Body of pancreas (tissue), 4 donors: ENCODE measurements around the gene OSMR. TPM values are rescaled to one million over a fixed set of nuclear protein-coding genes. Genes with fewer than 3 reads are reported as not detected.

Experiments
- ATAC-seq: fragments of 150-250 bp; one replicate; pipeline ENCODE4 v1.9.1; 2016
- DNase-seq, 4 donors: peaks; one replicate each; pipeline ENCODE4 v3.0.0-alpha.2; 2019
- H3K27ac ChIP-seq, 4 donors: fragments of 200-600 bp; sonication (generic); 1 replicate in 3 of 4; 2 replicates in 1 of 4; pipeline versions ENCODE4 v1.5.1 to v1.6.1; 2016 to 2019; ENCODE audit warnings: mild to moderate bottlenecking in 1 of 4, mixed read lengths in 1 of 4, moderate library complexity in 1 of 4
- H3K27me3 ChIP-seq, 2 donors: fragments of 200-600 bp; sonication (generic); one replicate each; pipeline ENCODE4 v1.6.0; 2016; ENCODE audit warnings: mild to moderate bottlenecking in 1 of 2
- H3K36me3 ChIP-seq, 2 donors: fragments of 200-600 bp; sonication (generic); replicated peaks in 1 of 2; 2 replicates each; pipeline ENCODE4 v1.5.1; 2016; ENCODE audit warnings: low read depth in 2 of 2; ENCODE audit not compliant: insufficient read depth in 1 of 2
- H3K4me1 ChIP-seq: fragments of 200-600 bp; sonication (generic); one replicate; pipeline ENCODE4 v1.6.0; 2016
- H3K4me3 ChIP-seq, 2 donors: fragments of 200-600 bp; sonication (generic); 1 replicate in 1 of 2; 2 replicates in 1 of 2; pipeline ENCODE4 v1.5.1; 2016 to 2019
- H3K9me3 ChIP-seq, 3 donors: fragments of 200-600 bp; sonication (generic); 1 replicate in 2 of 3; 2 replicates in 1 of 3; pipeline ENCODE4 v1.5.1; 2016
- POLR2A ChIP-seq, 3 donors: fragments of 450-650 bp; IDR thresholded peaks; one replicate each; pipeline ENCODE4 v1.6.1; 2016; ENCODE audit warnings: antibody characterized with exemption in 3 of 3, mild to moderate bottlenecking in 2 of 3
- WGBS, 2 donors: methylation state at CpG; one replicate each; pipeline ENCODE4 v1.1.5; 2017; 5-methylcytosine and 5-hydroxymethylcytosine counted together
- intact Hi-C: fragments of 100-400 bp; cut with DNase I; formaldehyde crosslinking; loops from one replicate; pipeline ENCODE4 v1.15.1; 2023
- total RNA-seq, 2 donors: library from RNA; depleted of rRNA; stranded (reverse); fragments of >200 nt; gene quantifications; one replicate each; pipeline ENCODE4 v1.1.0, GENCODE V29; 2016
- TF ChIP-seq, protein P1 (sequence below), 7 experiments: fragments of 450-650 bp in 4 of 7; fragments of 200-600 bp in 3 of 7; sonication (generic) in 3 of 7; IDR thresholded peaks; one replicate each; pipeline ENCODE4 v1.5.1; 2016 to 2019; ENCODE audit warnings: antibody characterized with exemption in 7 of 7

OSMR gene
- total RNA-seq, 2 donors from 2014 or later = 11.7 to 22.4 TPM

DNA sequence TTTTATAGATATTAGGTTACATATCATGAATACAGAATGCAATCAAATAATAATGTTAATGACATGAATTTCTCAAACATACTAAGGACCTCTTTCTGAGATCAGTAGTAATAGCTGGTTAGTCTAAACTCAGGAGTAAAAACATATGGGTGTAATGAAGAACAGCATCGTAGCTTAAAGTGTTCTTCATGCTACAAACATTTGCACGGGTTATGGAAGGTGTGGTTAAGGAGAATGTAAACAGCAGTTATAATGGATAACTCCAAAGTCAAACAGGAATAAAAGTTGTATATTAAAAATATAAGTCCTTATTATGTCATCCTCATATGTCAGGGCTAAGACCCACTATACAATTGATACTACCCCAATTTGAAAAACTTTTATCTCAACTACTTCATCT is 115.9 kb downstream of the OSMR start:
- no peak for TF ChIP-seq POLR2A (IDR thresholded peaks at IDR 0.05)
- TF ChIP-seq, protein P1, sequence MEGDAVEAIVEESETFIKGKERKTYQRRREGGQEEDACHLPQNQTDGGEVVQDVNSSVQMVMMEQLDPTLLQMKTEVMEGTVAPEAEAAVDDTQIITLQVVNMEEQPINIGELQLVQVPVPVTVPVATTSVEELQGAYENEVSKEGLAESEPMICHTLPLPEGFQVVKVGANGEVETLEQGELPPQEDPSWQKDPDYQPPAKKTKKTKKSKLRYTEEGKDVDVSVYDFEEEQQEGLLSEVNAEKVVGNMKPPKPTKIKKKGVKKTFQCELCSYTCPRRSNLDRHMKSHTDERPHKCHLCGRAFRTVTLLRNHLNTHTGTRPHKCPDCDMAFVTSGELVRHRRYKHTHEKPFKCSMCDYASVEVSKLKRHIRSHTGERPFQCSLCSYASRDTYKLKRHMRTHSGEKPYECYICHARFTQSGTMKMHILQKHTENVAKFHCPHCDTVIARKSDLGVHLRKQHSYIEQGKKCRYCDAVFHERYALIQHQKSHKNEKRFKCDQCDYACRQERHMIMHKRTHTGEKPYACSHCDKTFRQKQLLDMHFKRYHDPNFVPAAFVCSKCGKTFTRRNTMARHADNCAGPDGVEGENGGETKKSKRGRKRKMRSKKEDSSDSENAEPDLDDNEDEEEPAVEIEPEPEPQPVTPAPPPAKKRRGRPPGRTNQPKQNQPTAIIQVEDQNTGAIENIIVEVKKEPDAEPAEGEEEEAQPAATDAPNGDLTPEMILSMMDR (IDR thresholded peaks at IDR 0.05) = no peak
- intact Hi-C loops = no loop called here
- no peaks in the 10 kb centered on the region for H3K27me3 ChIP-seq
- DNase-seq (no peak), ATAC-seq (no peak)
- no peak overlapping the region for H3K27ac ChIP-seq
- no peak overlapping the region for H3K4me3 ChIP-seq
- peaks cover 0 to 30% of the 10 kb centered on the region in 2 donors for H3K36me3 ChIP-seq
- no peaks in the 10 kb centered on the region for H3K9me3 ChIP-seq
- WGBS, 2 donors = 85 to 86% methylated on average over 2 of the region's 2 CpGs
- H3K4me1 ChIP-seq = no peaks in the 10 kb centered on the region

GRCh38 chr5:38968665-38969064 is 122.9 kb downstream of the OSMR start:
- 96% methylated on average over 5 of the region's 5 CpGs for WGBS, 2 donors

GRCh38 chr5:38978036-38978435 is 132.2 kb downstream of the OSMR start:
- no peaks in the 10 kb centered on the region for H3K27me3 ChIP-seq
- no peaks in the 10 kb centered on the region for H3K4me1 ChIP-seq
- no peak for TF ChIP-seq POLR2A (IDR thresholded peaks at IDR 0.05)
- TF ChIP-seq, protein P1 (IDR thresholded peaks at IDR 0.05) = no peak
- DNase-seq (no peak), ATAC-seq (no peak)
- H3K4me3 ChIP-seq = no peak overlapping the region
- intact Hi-C loops = no loop called here
- no peak overlapping the region for H3K27ac ChIP-seq
- H3K9me3 ChIP-seq = no peaks in the 10 kb centered on the region
- H3K36me3 ChIP-seq = peaks cover 0 to 4% of the 10 kb centered on the region in 2 donors

More at GRCh38 chr5:38968665-38969064, 122.9 kb downstream of the OSMR start:
- TF ChIP-seq, protein P1 (IDR thresholded peaks at IDR 0.05) = no peak
- no peak for TF ChIP-seq POLR2A (IDR thresholded peaks at IDR 0.05)
- H3K27me3 ChIP-seq = no peaks in the 10 kb centered on the region
- DNase-seq (no peak), ATAC-seq (no peak)
- H3K36me3 ChIP-seq = peaks cover 0 to 10% of the 10 kb centered on the region in 2 donors
- H3K4me1 ChIP-seq = no peaks in the 10 kb centered on the region
- no peak overlapping the region for H3K27ac ChIP-seq
- no peaks in the 10 kb centered on the region for H3K9me3 ChIP-seq
- no peak overlapping the region for H3K4me3 ChIP-seq
- intact Hi-C loops = no loop called here

DNA sequence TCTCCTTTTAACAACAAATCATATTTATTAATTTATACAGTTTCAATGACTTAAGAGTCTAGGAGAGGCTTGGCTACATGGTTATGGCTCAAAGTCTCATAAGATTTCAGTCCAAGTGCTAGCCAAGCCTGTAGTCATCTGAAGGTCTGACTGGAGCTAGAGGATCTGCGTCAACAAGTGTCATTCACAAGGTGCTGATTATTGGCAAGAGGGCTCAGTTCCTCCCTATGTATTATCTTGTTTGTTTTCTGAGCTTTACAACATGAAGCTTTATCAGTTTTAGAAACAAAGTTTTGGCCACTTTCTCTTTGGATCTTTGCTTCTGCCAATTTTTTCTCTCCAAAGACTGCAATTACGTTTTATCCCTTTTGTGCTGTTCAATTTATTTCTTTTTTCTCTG is 133.7 kb downstream of the OSMR start:
- Histone ChIP-seq H3K27me3 (no peaks in the 10 kb centered on the region), H3K4me1 (no peaks in the 10 kb centered on the region), H3K9me3 (no peaks in the 10 kb centered on the region), H3K27ac (no peak overlapping the region), H3K36me3 (peaks cover 0 to 2% of the 10 kb centered on the region in 2 donors), H3K4me3 (no peak overlapping the region)
- DNase-seq (no peak), ATAC-seq (no peak)
- no peak for TF ChIP-seq POLR2A (IDR thresholded peaks at IDR 0.05)
- TF ChIP-seq, protein P1 (IDR thresholded peaks at IDR 0.05) = no peak
- intact Hi-C loops = no loop called here
- WGBS, 2 donors = 73 to 76% methylated on average over 2 of the region's 2 CpGs

Other genes with a start within 250 kb of the OSMR start
- 10 to 100 TPM; 20.8 to 27.5 TPM for gene RICTOR, start 228.4 kb downstream of the OSMR start, total RNA-seq